Epithelial cell of proximal tubule (primary cell): ENCODE measurements around the gene SCG2. TPM values are rescaled to one million over a fixed set of nuclear protein-coding genes. Genes with fewer than 3 reads are reported as not detected.

ENCODE experiments used
- DNase-seq: peaks from one replicate; pipeline ENCODE4 v3.0.0-alpha.2; 2011; ENCODE audit warnings: low read depth
- H3K4me3 ChIP-seq: 2 replicates; pipeline ENCODE4 v1.5.1; 2011; ENCODE audit warnings: low read depth, mild to moderate bottlenecking, low read length
- total RNA-seq: library from RNA; depleted of rRNA; stranded (reverse); fragments of >200 nt; gene quantifications from 2 replicates; pipeline ENCODE4 v1.2.3, GENCODE V29; 2015
- TF ChIP-seq, protein P1 (sequence below): conservative IDR thresholded peaks from 2 replicates; pipeline ENCODE4 v1.5.1; 2012; ENCODE audit warnings: low read depth, mild to moderate bottlenecking, low read length

SCG2 gene
- total RNA-seq, 1 donor from 2014 or later: 0.06 TPM

DNA sequence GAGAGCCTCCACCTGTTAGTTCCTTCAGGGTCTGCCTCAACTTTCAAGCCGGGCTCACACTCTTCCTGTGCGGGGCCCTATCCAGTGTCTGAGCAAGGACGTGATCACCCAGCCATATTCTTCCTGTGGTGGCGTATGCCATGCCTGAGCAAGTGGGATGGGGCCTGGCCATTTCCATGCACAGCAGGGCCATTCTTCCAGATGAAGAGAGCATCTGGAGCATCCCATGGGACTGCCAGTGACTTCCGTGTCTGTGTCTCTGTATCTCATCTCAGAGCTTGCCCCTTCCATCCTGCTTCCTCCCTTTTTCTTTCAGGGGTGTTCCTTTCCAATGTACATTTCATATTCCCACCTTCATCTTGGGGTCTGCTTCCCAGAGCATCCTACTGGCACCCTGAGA, 20.2 kb downstream of the SCG2 start:
- TF ChIP-seq, protein P1, sequence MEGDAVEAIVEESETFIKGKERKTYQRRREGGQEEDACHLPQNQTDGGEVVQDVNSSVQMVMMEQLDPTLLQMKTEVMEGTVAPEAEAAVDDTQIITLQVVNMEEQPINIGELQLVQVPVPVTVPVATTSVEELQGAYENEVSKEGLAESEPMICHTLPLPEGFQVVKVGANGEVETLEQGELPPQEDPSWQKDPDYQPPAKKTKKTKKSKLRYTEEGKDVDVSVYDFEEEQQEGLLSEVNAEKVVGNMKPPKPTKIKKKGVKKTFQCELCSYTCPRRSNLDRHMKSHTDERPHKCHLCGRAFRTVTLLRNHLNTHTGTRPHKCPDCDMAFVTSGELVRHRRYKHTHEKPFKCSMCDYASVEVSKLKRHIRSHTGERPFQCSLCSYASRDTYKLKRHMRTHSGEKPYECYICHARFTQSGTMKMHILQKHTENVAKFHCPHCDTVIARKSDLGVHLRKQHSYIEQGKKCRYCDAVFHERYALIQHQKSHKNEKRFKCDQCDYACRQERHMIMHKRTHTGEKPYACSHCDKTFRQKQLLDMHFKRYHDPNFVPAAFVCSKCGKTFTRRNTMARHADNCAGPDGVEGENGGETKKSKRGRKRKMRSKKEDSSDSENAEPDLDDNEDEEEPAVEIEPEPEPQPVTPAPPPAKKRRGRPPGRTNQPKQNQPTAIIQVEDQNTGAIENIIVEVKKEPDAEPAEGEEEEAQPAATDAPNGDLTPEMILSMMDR: no peak
- no peak overlapping the region for H3K4me3 ChIP-seq
- DNase-seq: no peak

DNA sequence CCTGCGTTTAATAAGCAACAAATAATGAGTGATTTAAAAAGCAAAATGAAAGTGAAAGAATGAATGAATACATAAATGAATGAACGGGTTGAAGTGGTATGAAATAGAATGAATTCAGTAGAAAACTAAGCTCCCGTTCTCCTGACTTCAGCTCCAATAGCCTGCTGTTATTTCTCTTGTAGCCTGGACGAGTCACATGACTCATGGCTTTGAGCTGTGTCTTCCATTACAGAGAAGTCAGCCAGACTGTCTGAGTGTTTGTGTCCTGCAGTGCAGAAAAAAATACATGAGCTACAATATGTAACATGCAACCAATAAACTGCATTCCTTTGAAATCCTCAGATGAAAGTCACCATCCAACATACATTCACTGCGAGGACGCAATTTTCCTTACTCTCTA, 21.2 kb downstream of the SCG2 start:
- TF ChIP-seq, protein P1: no peak
- DNase-seq: no peak
- H3K4me3 ChIP-seq: no peak overlapping the region

DNA sequence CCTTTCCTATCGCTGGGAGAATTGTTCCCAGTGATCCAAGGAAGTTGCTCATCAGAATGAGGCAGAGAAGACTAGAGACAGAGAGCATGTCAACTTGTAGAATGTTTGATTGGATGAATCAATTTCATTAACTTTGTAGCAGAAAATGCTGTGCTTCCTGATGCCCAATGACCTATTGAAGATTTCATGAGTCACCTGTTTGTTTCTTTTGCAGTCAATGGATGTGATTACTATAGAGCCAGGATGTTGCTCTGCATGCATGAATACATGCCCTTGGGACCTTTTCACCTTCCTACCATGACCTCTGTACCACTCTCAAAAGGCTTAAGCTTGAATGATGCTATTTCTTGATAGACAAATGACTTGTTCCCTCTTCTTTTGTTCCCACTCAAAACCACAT, 23.3 kb downstream of the SCG2 start:
- no peak overlapping the region for H3K4me3 ChIP-seq
- TF ChIP-seq, protein P1: no peak
- DNase-seq: no peak

DNA sequence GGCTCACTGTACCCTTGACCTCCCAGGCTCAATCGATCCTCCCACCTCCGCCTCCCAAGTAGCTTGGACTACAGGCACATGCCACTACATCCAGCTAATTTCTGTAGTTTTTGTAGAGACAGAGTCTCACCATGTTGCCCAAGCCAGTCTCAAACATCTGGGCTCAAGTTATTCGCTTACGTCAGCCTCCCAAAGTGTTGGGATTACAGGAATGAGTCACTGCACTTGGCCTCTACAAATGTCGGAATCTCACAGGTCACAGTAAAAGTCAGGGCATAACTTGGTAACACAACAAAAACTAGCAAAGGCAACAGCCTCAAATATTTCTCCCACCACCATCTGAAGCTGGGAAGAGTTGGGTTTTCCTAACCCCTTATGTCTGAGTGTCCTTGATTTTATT, 25.3 kb downstream of the SCG2 start:
- no peak for DNase-seq
- TF ChIP-seq, protein P1: no peak
- no peak overlapping the region for H3K4me3 ChIP-seq

DNA sequence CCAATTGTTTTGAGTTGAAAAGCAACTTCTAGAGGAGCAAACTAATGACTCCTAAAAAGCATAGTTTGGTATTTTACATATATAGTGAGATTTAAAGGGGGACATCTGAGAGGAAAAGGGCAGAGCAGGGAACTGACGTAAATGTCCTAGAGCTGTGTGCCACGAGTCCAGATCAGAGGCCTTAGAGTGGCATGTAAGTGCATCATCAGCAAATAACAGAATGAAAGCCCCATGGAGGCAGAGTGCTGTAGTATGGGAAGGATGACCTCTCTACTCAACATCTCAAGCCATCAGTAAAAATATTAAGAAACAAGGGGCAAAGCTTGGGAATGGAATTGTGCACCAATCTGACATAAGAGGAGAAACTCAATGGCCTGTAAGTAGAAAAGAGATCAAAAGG, 31.4 kb downstream of the SCG2 start:
- TF ChIP-seq, protein P1: no peak
- H3K4me3 ChIP-seq: no peak overlapping the region
- DNase-seq: no peak

DNA sequence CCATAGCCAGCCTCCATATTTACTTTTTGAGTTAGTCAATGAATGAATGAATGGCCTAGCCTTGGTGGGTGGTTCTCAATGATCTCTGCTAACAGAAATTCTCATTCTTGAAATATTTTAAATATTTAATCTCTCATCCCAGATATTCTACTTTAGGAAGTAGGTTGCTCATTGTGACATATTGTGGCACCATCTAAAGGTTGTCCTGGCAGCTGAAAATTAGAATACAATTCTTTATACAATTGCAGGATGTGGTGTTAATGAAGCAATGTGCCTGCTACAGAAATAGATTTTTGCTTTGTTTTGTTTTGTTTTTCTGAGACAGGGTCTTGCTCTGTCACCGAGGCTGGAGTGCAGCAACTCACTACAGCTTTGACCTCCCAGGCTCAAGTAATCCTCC, 35.8 kb downstream of the SCG2 start:
- no peak for DNase-seq
- H3K4me3 ChIP-seq: no peak overlapping the region
- TF ChIP-seq, protein P1: no peak

DNA sequence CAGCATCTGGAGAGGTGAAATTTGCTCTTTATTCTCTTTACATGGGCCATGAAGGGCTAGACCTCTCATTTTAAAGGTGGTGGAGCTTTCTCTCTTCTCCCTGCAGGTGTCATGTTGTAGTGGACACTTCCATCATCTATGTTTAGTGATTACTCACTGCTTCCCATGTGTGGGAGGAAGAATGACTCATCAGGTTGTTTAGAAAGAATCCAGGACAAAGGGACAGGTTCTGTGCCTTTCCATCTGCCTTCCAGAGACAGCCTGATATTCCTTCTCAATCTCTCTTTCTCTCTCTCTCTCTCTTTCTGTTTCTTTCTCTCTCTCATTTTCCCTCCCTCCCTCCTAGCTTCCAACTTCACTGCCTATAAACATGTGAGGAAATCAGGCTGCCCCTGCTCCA, 38.7 kb downstream of the SCG2 start:
- peak; percentile 81 for DNase-seq
- H3K4me3 ChIP-seq: no peak overlapping the region
- TF ChIP-seq, protein P1: peak; percentile 31
